HEK293 (cell line): ENCODE data around the gene INPP5A.
A peak's percentile ranks its signal among the peaks of the same experiment; 100 is the strongest.
"Not testable (repeated sequence)": the region's sequence is repeated elsewhere in the genome, so short reads cannot be mapped to it uniquely, and the experiment has no call there.

ENCODE experiments used
- CTCF ChIA-PET: fragments of 350-600 bp; formaldehyde crosslinking; extraction: SDS; loops from one replicate; lab custom pipeline; 2021; ENCODE audit warnings: antibody characterized with exemption; lab: Yijun Ruan, JAX
- POLR2A ChIA-PET: fragments of 300-600 bp; formaldehyde crosslinking; extraction: SDS; loops from one replicate; lab custom pipeline; 2020; ENCODE audit warnings: antibody characterized with exemption, inconsistent platforms; lab: Yijun Ruan, JAX
- H3K27ac ChIP-seq: fragments of 200-500 bp; sonication (Bioruptor generic); 2 replicates; pipeline ENCODE4 v1.5.1; 2014; ENCODE audit warnings: low read depth, low read length, control low read depth, inconsistent platforms; ENCODE audit errors: extremely low read depth
- H3K36me3 ChIP-seq, 2 experiments: fragments of 200-500 bp in 1 of 2; sonication (Bioruptor generic) in 1 of 2; 1 replicate in 1 of 2; 2 replicates in 1 of 2; pipeline ENCODE4 v1.5.1; 2014 to 2017; ENCODE audit warnings: inconsistent platforms in 2 of 2, low read length in 2 of 2; ENCODE audit not compliant: control insufficient read depth in 2 of 2, insufficient read depth in 1 of 2
- H3K4me1 ChIP-seq: fragments of 200-500 bp; sonication (Bioruptor generic); 2 replicates; pipeline ENCODE4 v1.5.1; 2014; ENCODE audit warnings: mild to moderate bottlenecking, low read length, inconsistent platforms; ENCODE audit not compliant: control insufficient read depth, insufficient read depth
- H3K4me3 ChIP-seq: 2 replicates; pipeline ENCODE4 v1.5.1; 2011; ENCODE audit warnings: low read depth, mild to moderate bottlenecking, control low read depth, low read length, moderate library complexity
- H3K9me3 ChIP-seq: fragments of 200-500 bp; sonication (Bioruptor generic); 2 replicates; pipeline ENCODE4 v1.5.1; 2014; ENCODE audit warnings: low read depth, low read length, inconsistent platforms; ENCODE audit not compliant: control insufficient read depth, insufficient read depth
- EGR2 ChIP-seq: fragments of 450-650 bp; formaldehyde crosslinking; IDR thresholded peaks from 2 replicates; pipeline ENCODE4 v1.5.1; 2016; ENCODE audit warnings: low read depth, missing biosample characterization, missing genetic modification characterization
- GLI4 ChIP-seq: fragments of 450-650 bp; formaldehyde crosslinking; IDR thresholded peaks from 2 replicates; pipeline ENCODE4 v1.5.1; 2016; ENCODE audit warnings: missing biosample characterization, missing genetic modification characterization
- HIC1 ChIP-seq: fragments of 450-650 bp; formaldehyde crosslinking; IDR thresholded peaks from 2 replicates; pipeline ENCODE4 v1.5.1; 2016; ENCODE audit warnings: missing biosample characterization, missing genetic modification characterization
- KLF7 ChIP-seq: fragments of 450-650 bp; formaldehyde crosslinking; IDR thresholded peaks from 2 replicates; pipeline ENCODE4 v1.5.1; 2016; ENCODE audit warnings: missing biosample characterization, missing genetic modification characterization, borderline replicate concordance
- ZFHX2 ChIP-seq: fragments of 450-650 bp; formaldehyde crosslinking; conservative IDR thresholded peaks from 2 replicates; pipeline ENCODE4 v1.5.1; 2016; ENCODE audit warnings: missing biosample characterization, missing genetic modification characterization
- ZNF18 ChIP-seq: fragments of 450-650 bp; formaldehyde crosslinking; IDR thresholded peaks from 2 replicates; pipeline ENCODE4 v1.5.1; 2016; ENCODE audit warnings: missing biosample characterization, missing genetic modification characterization
- ZNF19 ChIP-seq: fragments of 450-650 bp; formaldehyde crosslinking; IDR thresholded peaks from 2 replicates; pipeline ENCODE4; 2016; ENCODE audit warnings: missing biosample characterization, missing genetic modification characterization, low read depth
- ZNF239 ChIP-seq: fragments of 450-650 bp; formaldehyde crosslinking; IDR thresholded peaks from 2 replicates; pipeline ENCODE4 v1.5.1; 2016; ENCODE audit warnings: missing biosample characterization, missing genetic modification characterization
- ZNF398 ChIP-seq: fragments of 450-650 bp; formaldehyde crosslinking; IDR thresholded peaks from 2 replicates; pipeline ENCODE4 v1.5.1; 2017; ENCODE audit warnings: missing biosample characterization, missing genetic modification characterization
- ZNF48 ChIP-seq: fragments of 450-650 bp; formaldehyde crosslinking; IDR thresholded peaks from 2 replicates; pipeline ENCODE4 v1.5.1; 2016; ENCODE audit warnings: missing biosample characterization, missing genetic modification characterization
- ZNF558 ChIP-seq: fragments of 450-650 bp; formaldehyde crosslinking; IDR thresholded peaks from 2 replicates; pipeline ENCODE4 v1.5.1; 2016; ENCODE audit warnings: missing biosample characterization, missing genetic modification characterization
- ZNF560 ChIP-seq: fragments of 450-650 bp; formaldehyde crosslinking; IDR thresholded peaks from 2 replicates; pipeline ENCODE4 v1.5.1; 2017; ENCODE audit warnings: missing biosample characterization, missing genetic modification characterization, borderline replicate concordance
- ZNF692 ChIP-seq: fragments of 450-650 bp; formaldehyde crosslinking; IDR thresholded peaks from 2 replicates; pipeline ENCODE4 v1.5.1; 2016; ENCODE audit warnings: missing biosample characterization, missing genetic modification characterization
- ZNF785 ChIP-seq: fragments of 450-650 bp; formaldehyde crosslinking; IDR thresholded peaks from 2 replicates; pipeline ENCODE4 v1.5.1; 2016; ENCODE audit warnings: missing biosample characterization, missing genetic modification characterization

INPP5A gene

GRCh38 chr10:132551808-132552130 is 14.2 kb downstream of the INPP5A start (continued):
- TF ChIP-seq ZNF398 (tag by site-specific recombination): no peak
- TF ChIP-seq ZNF48: no peak
- no peak for TF ChIP-seq ZNF19 (tag by site-specific recombination)
- TF ChIP-seq ZNF558 (tag by site-specific recombination): no peak
- no peak for TF ChIP-seq KLF7 (tag by site-specific recombination)

GRCh38 chr10:132552635-132553034 is 15.0 kb downstream of the INPP5A start:
- CTCF ChIA-PET, H3K4me1 ChIP-seq, H3K27ac ChIP-seq: not testable (repeated sequence)

GRCh38 chr10:132553568-132553967 is 16.0 kb downstream of the INPP5A start:
- H3K4me3 ChIP-seq, POLR2A ChIA-PET, H3K9me3 ChIP-seq, H3K27ac ChIP-seq, CTCF ChIA-PET, H3K4me1 ChIP-seq, H3K36me3 ChIP-seq: not testable (repeated sequence)
- TF ChIP-seq ZNF239 (tag by site-specific recombination): peak; percentile 98

More at GRCh38 chr10:132552635-132553034, 15.0 kb downstream of the INPP5A start:
- H3K4me3 ChIP-seq, H3K36me3 ChIP-seq, POLR2A ChIA-PET, H3K9me3 ChIP-seq: not testable (repeated sequence)
- TF ChIP-seq ZNF239 (tag by site-specific recombination): peak; percentile 97

GRCh38 chr10:132554053-132554990 is 16.7 kb downstream of the INPP5A start:
- POLR2A ChIA-PET: no interaction called here
- Histone ChIP-seq H3K27ac (no peak overlapping the region), H3K4me3 (no peak overlapping the region), H3K36me3 (no peaks in the 10 kb centered on the region), H3K9me3 (no peaks in the 10 kb centered on the region), H3K4me1 (no peaks in the 10 kb centered on the region)
- TF ChIP-seq GLI4 (tag by site-specific recombination): 0 out of 2 replicates have a peak, but pooled peaks have one; percentile 28
- no peak for TF ChIP-seq ZNF692 (tag by site-specific recombination)
- peak; percentile 71 for TF ChIP-seq ZNF18 (tag by site-specific recombination)
- TF ChIP-seq EGR2 (tag by site-specific recombination): peak; percentile 98
- TF ChIP-seq ZNF560 (tag by site-specific recombination): no peak
- peak; percentile 98 for TF ChIP-seq ZFHX2
- TF ChIP-seq HIC1 (tag by site-specific recombination): peak; percentile 100
- 0 out of 2 replicates have a peak, but pooled peaks have one; percentile 20 for TF ChIP-seq ZNF785 (tag by site-specific recombination)
- CTCF ChIA-PET: no interaction called here
